ENCODE measurements around the gene TMCO5A.
A peak's percentile ranks its signal among the peaks of the same experiment; 100 is the strongest.
"Not testable (repeated sequence)": the region's sequence is repeated elsewhere in the genome, so short reads cannot be mapped to it uniquely, and the experiment has no call there.

TMCO5A gene

GRCh38 chr15:37934340-37934739 is at the start of gene TMCO5A:
TSS of gene TMCO5A (plus strand) at chr15:37934640. CDS start at chr15:37936324, 1,684 bp downstream.
- DNase-seq = no peak

GRCh38 chr15:37885651-37886050 is 48.8 kb upstream of the TMCO5A start:
- no peak for DNase-seq

DNA sequence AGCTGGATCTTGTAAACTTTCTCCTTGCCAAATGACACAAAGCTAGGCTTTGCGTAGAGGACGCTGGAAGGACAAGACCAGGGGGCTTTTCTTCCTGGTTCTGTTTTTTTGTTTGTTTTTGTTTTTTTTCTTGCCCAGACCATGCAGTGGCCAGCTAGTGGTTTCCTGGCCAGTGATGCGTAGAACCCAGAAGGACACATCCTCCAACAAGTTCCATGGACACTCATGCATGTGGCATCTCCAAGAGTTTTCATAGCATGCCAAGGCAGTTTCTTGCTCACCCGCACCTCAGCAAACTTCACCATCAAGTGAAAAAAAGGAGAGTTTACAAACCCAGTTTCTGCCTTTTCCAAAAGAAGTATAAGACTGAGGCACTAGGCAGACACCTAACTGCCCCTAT is 46.1 kb upstream of the TMCO5A start:
- no peak for DNase-seq

DNA sequence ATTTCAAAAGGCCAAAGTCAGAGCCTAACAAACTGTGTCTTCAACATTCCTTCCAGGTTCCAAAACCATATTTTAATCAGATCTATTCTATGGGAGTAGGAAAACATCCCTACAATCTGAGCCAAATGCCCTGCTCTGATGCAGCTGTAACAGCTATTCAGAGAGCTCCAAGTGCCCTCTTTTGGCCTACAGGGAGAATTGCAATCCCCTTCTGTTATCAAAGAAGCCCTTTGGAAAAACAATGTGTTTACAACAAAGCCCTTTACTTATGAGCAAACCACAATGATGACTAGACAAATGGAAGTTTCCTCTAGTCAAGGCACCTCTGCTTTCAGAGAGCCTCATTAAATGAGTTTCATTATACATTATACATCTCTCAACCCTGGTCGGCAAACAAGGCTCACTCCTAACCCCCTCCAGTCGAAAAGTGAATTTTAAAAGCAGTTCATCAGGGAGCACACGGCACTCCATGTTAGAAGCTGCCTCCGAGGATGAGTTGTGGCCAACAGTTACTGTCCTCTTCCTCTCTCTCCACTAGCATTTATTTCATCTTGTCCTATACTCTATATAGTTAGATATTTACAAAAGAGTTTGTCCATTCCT is 42.6 kb upstream of the TMCO5A start:
- DNase-seq = peak; percentile 5

DNA sequence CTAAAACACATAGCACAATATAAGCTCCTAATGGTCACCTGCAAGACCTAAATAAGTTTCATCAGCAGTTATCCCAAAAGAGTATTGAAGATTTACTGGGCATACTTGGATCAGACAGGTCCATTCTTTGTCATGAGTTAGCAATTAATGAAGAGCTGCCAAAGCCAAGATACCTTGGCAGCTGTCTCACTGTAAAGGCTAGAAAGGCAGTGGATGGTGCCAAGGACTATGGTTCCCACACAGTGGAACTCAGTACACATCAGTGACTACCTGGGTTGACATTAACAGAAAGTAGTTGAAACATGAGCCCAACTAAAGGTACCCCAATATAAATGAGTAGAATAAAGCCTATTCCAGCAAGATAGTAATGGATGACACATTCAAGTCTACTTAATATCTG is 41.1 kb upstream of the TMCO5A start:
- DNase-seq = no peak

- no peak for DNase-seq
Observed at GRCh38 chr15:37898362-37898761, 36.1 kb upstream of the TMCO5A start.

DNA sequence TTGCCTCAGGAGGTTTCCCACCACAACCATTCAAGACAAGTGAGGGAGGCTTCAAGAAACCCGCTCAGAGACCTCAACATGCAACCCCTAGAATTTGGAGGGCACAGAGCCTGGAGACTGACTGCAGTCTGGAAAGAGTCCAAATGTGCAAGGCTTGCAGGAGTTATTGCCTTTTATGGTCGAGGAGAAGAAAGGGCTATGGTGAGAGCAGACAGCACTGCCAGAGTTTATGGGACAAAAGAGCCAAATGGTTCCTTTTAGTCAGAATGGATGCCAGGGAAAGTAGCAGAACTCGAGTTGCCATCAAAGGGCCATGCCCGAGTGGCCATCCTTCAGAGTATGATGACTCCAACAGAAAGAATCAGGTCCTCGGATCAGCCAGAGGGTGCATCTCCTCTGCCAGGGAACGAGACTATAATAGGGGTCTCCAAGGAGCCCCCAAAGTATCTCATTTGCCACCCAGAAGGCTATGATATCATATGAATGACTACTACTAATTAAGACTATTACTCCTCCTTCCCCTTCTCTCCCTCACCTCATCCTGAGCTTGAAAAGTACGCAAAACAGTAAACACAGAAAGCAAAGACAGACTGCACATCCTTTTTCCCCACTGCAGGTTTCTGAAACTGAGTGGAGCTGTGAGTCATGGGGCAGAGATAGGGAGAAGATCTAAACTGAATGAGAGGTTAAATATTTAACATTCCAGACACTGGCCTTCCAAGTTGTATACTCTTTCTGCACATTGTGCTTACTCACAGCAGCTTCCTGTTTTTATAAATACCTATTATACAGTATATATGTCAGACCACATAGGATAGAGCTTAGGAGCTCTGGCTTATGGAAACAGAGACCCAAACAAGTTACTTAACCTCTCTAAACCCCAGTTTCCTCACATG is 33.9 kb upstream of the TMCO5A start:
- no peak for DNase-seq

GRCh38 chr15:37902126-37902525 is 32.3 kb upstream of the TMCO5A start:
- no peak for DNase-seq

- no peak for DNase-seq
Observed at GRCh38 chr15:37903919-37904625, 30.4 kb upstream of the TMCO5A start.

- DNase-seq = no peak
Observed at GRCh38 chr15:37907136-37907535, 27.3 kb upstream of the TMCO5A start.

- DNase-seq = no peak
Observed at GRCh38 chr15:37921527-37922385, 12.7 kb upstream of the TMCO5A start.

DNA sequence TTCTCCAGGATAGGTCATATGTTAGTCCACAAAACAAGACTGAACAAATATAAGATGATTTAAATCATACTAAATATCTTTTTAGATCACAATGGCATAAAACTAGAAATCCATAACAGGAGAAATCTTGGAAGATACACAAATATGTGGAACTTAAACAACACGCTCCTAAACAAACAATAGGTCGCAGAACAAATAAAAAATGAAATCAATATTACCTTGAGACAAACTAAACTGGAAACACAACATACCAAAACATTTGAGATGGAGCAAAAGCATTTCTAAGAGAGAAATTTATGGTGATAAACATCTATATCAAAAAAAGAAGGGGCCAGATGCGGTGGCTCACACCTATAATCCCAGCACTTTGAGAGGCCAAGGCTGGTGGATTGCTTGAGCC is 8.3 kb upstream of the TMCO5A start:
- DNase-seq = no peak

GRCh38 chr15:37929238-37929637 is 5.2 kb upstream of the TMCO5A start:
- DNase-seq = no peak

DNA sequence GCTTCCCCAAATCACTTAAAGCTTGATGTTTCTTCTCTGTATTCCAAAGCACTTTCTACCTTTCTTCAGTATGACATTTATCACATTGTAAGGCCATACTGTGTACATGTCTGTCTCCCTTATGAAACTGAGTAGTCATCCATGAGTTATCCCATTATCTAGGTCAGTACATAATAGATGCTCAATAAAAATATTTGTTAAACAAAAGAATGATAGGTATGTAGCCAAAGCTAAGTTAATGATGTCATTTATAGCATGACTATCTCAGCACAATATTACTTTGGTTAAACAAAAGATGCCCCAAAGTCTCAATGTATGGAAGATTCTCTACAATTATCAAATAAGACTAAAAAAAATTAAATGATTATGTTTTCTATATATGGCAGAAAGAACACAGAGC is 3.1 kb upstream of the TMCO5A start:
- DNase-seq = no peak

- no peak for DNase-seq
Observed at GRCh38 chr15:37931868-37932267, 2.6 kb upstream of the TMCO5A start.

DNA sequence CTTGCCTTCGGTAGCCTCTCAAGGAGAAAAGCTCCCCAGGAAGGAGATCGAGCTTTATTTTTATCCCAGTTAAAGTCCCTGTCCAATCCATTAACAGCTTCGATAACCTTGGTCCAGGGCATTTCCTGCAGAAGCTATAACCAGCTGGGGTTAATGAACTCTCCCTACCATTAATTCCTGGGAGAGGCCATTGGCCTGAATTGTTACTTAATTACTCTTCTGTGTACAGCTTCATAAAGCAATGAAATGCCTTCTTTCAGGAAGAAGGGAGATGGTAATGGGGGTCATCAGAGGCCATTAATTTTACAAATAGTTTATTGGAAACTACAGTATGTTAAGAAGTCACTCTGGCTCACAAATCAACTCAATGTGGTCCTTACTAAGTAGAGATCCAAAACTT is 1.9 kb upstream of the TMCO5A start:
- no peak for DNase-seq

DNA sequence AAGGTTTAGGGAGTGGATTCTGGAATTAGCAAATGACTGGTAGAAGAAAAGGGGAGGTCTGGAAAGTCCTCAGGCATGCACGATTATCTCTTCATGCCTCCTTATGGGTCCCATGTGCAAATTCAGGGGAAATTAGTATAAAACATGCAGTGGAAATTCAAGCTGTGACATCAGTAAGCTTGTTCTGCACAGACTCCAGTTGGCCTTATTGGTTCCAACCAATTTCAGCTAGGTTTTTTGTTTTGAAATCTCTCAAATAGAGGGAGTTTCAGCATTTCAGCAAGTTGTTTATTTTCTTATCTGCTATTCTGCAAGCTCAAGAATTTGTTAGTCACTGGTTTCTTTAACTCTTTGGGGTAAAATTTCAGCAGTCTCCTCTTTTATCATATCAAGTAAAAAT is 774 bp upstream of the TMCO5A start:
- DNase-seq = no peak

DNA sequence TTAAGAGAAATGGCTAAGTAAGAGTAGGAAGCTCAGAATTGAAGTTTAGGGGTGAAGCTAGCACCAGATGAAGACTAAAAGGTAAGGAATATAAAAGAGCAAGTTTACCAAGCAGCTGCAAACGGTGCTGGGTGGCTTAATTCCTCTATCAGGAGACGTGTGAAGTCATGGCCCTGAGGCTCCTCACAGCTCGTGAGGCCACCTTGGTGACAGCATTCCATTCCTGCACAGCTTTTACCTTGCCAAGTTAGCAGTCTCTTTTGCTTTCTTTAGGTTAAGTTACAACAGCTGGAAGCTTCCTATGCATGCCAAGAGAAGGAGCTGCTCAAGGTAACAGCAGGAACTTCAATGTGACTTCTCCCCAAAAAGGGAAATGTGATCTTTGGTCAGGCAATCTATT is 6.4 kb downstream of the TMCO5A start:
- no peak for DNase-seq

DNA sequence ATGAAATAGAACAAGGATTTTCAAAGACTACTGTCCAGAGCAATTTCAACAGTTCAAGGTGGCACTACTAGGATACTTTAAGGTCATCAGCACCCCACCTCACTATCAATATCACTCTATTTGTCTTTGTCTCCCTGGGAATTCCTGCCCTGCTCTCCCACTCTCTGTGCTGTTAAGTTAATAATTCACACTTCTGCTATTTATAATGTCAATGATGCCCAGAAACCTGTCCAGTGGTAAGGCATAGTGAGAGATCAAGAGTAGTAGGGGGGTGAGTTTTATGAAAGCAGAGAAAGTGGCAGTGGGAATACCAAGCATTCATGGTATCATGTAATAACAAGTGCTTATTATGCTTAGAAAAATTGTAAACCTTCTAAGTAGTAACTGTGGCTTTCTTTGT is 7.3 kb downstream of the TMCO5A start:
- no peak for DNase-seq

GRCh38 chr15:37951999-37952398 is 17.6 kb downstream of the TMCO5A start:
- no peak for DNase-seq

DNA sequence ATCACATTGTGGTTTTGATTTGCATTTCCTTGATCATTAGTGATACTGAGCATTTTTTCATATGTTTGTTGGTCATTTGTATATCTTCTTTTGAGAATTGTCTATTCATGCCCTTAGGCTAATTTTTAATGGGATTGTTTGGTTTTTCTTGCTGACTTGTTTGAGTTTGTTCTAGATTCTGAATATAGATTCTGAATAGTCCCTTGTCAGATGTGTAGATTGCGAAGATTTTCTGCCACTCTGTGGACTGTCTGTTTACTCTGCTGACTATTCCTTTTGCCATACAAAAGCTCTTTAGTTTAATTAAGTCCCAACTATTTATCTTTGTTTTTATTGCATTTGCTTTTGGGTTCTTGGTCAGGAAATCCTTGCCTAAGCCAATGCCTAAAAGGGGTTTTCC is 26.3 kb downstream of the TMCO5A start:
- DNase-seq = not testable (repeated sequence)

DNA sequence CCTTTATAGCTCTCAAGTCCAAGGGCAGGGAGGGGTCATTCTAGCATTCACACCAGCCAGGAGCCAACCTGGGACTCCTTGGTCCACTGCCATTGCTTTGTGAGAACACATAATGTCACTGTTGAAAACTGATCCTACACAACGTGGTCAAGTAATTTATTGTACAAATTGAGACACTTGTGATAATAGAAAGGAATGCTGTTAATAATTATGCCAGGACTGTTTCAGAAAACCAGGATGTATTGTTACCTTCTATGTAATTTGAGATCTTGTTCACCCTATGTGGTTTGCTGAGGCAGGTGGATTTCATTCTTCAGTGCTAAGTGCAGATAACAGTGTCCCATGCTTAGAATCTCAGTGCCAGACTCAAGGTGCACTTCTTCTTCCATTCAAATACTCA is 33.3 kb downstream of the TMCO5A start:
- DNase-seq = no peak

DNA sequence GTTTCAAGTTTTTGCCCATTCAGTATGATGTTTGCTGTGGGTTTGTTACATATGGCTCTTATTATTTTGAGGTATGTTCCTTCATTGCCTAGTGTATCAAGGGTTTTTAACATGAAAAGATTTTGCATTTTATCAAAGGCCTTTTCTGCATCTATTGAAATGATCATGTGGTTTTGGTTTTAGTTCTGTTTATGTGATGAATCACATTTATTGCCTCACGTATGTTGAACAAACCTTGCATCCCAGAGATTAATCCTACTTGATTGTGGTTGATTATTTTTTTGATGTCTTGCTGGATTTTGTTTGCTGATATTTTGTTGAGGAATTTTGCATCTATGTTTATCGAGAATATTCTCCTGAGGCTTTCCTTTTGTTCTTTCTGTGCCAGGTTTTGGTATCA is 39.4 kb downstream of the TMCO5A start:
- no peak for DNase-seq

Measured in CD4-positive, alpha-beta T cell treated with Interleukin-10 for 1 hour (primary cell).